Activated naive CD4-positive, alpha-beta T cell treated with anti-CD3 and anti-CD28 coated beads for 36 hours (primary cell): ENCODE results near the gene ZER1. TPM values are rescaled to one million over a fixed set of nuclear protein-coding genes. Genes with fewer than 3 reads are reported as not detected.

ENCODE experiments used
- CTCF ChIA-PET: fragments of 350-600 bp; sonication (Branson Sonifier 250); formaldehyde crosslinking; loops from one replicate; lab custom pipeline; 2021; ENCODE audit warnings: antibody characterized with exemption; lab: Charles Lee
- DNase-seq: peaks from one replicate; pipeline ENCODE4 v3.0.0-alpha.2; 2020
- H3K27ac Mint-ChIP-seq: one replicate; pipeline ENCODE4 v1.8.0; 2021; ENCODE audit warnings: mild to moderate bottlenecking, mixed read lengths
- H3K27me3 Mint-ChIP-seq: one replicate; pipeline ENCODE4 v1.8.0; 2021; ENCODE audit warnings: low read depth, mixed read lengths
- H3K36me3 Mint-ChIP-seq: one replicate; pipeline ENCODE4 v1.8.0; 2021; ENCODE audit warnings: low read depth, mixed read lengths
- H3K4me1 Mint-ChIP-seq: one replicate; pipeline ENCODE4 v1.8.0; 2021; ENCODE audit warnings: low read depth, mixed read lengths
- H3K4me3 Mint-ChIP-seq: one replicate; pipeline ENCODE4 v1.8.0; 2021; ENCODE audit warnings: mild to moderate bottlenecking, moderate library complexity, mixed read lengths
- H3K9me3 Mint-ChIP-seq: one replicate; pipeline ENCODE4 v1.8.0; 2021; ENCODE audit warnings: mixed read lengths
- intact Hi-C: fragments of 100-400 bp; cut with micrococcal nuclease; formaldehyde crosslinking; loops from one replicate; pipeline ENCODE4 v1.15.1; 2023
- total RNA-seq, 2 experiments: library from RNA; stranded (reverse); gene quantifications; one replicate each; pipeline ENCODE4 v1.2.3, GENCODE V29; 2021

The ZER1 gene
- total RNA-seq, 2 experiments from 2014 or later = 9.9 to 11.0 TPM

DNA sequence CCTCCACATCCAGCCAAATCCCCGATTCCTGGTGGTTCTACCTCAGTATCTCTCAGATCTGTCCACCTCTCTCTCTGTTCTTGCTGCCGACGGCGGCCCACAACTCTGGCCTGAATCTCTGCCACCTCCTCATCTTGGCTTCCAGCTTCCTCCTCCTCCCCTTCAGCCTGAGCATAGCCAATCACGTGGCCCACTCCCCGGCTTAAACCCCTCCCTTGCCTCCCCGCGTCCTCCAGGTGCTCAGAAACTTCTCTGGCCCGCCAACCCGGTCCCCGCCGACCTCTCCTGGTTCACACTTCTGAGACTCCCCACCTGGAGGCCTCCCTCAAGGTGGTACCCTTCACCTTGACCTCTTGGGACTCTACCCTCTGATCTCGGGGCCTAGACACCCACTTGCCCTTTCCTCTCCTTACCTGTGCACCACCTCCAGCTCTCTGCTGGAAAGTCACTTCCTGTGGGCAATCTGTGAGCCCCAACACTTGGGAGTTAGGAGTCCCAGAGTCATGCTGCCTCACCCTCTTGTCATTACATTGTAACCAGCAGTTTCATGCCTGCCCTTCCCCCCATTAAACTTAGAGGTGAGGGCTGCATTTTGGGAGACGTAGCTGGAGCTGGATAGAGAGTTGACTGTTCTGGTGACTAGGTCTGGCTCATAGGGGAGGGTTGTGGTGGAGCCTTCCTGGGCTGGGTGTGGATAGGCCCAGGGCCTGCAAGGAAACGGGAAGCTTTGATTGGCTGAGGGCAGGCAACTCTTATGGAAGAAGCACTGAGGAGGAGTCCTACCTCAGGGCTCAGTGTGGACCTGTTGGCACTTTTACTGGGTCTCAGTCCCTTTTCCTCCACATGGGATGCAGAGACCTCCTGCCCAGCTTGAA, 87.2 kb downstream of the ZER1 start:
- CTCF ChIA-PET = interaction anchor here (1.0 to 1.2 kb wide), 4 partner anchors 9 to 245 kb away, joined by 3 to 6 read pairs (median 5); partner anchors contain the start of gene PKN3
- Mint-ChIP-seq H3K27me3 (no peaks in the 10 kb centered on the region), H3K36me3 (peaks cover 6% of the 10 kb centered on the region), H3K4me1 (peaks cover 48% of the 10 kb centered on the region), H3K9me3 (no peaks in the 10 kb centered on the region), H3K4me3 (peak overlapping the region; percentile 97), H3K27ac (peak overlapping the region; percentile 96)
- DNase-seq = peak; percentile 88
- intact Hi-C loops = loop anchor here (1.0 to 5.0 kb wide), 4 partner anchors 28 to 343 kb away; partner anchors contain the start of genes DYNC2I2, ODF2, SH3GLB2 and ZDHHC12

GRCh38 chr9:128684065-128684324, 87.7 kb downstream of the ZER1 start:
- Mint-ChIP-seq H3K36me3 (peaks cover 6% of the 10 kb centered on the region), H3K4me3 (peak overlapping the region; percentile 97), H3K4me1 (peaks cover 50% of the 10 kb centered on the region), H3K27ac (peak overlapping the region; percentile 96), H3K9me3 (no peaks in the 10 kb centered on the region), H3K27me3 (no peaks in the 10 kb centered on the region)
- CTCF ChIA-PET = interaction anchor here (1.0 to 1.2 kb wide), 4 partner anchors 8 to 245 kb away, joined by 3 to 6 read pairs (median 5); partner anchors contain the start of gene PKN3
- intact Hi-C loops = loop anchor here (1.0 to 2.0 kb wide), 3 partner anchors 28 to 227 kb away; partner anchors contain the start of genes DYNC2I2, ODF2 and ZDHHC12
- no peak for DNase-seq

DNA sequence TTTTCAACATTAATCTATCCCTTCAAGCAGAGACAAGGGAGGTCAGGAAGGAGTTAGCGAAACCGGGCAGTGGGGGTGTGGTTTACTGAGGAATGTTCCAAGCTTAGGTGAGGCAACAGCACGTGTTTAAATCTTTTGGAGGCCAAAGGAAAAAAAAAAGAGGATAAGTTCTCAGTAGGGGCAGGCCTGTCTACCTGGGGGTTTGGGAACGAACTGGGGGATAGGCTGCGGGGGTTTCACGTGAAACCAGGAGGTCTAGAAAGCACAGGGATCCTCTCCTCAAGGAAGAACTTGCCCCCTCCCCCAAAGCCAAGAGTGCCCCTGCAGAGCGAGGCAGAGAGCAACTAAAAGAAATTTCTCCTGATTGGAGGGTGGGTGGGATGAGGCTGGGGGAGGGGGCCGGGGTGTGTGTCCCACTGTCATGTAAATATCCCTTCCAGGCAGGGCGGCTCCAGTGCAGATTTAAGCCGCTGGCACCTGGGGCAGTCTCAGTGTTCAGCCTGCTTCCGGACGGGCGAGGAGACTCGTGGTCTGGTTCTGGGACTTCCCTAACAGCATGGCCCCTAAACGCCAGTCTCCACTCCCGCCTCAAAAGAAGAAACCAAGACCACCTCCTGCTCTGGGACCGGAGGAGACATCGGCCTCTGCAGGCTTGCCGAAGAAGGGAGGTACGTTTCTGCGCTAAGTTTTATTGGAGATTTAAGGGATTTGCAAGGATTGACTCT, 88.2 kb downstream of the ZER1 start:
- peaks cover 50% of the 10 kb centered on the region for H3K4me1 Mint-ChIP-seq
- H3K27ac Mint-ChIP-seq = peak overlapping the region; percentile 96
- peak; percentile 53 for DNase-seq
- peak overlapping the region; percentile 97 for H3K4me3 Mint-ChIP-seq
- intact Hi-C loops = loop anchor here (1.0 to 2.0 kb wide), 3 partner anchors 27 to 227 kb away; partner anchors contain the start of genes DYNC2I2, ODF2 and ZDHHC12
- CTCF ChIA-PET = interaction anchor here (0.6 to 1.2 kb wide), 4 partner anchors 18 to 244 kb away, joined by 3 to 6 read pairs (median 4); partner anchors contain the start of gene PKN3
- H3K27me3 Mint-ChIP-seq = no peaks in the 10 kb centered on the region
- H3K9me3 Mint-ChIP-seq = no peaks in the 10 kb centered on the region
- peaks cover 6% of the 10 kb centered on the region for H3K36me3 Mint-ChIP-seq

Other genes with a start within 250 kb of the ZER1 start
- gene SPTAN1, start 219.3 kb downstream of the ZER1 start, total RNA-seq = 100 to 1,000 TPM; 162 to 183 TPM
- gene DYNC2I2, start 115.1 kb downstream of the ZER1 start, total RNA-seq = 10 to 100 TPM; 32.4 to 32.8 TPM
- gene SET, start 82.7 kb downstream of the ZER1 start, total RNA-seq = 100 to 1,000 TPM; 669 to 771 TPM
- gene PKN3, start 69.4 kb downstream of the ZER1 start, total RNA-seq = 1 to 10 TPM; 6.3 to 7.3 TPM
- gene ZDHHC12, start 47.8 kb downstream of the ZER1 start, total RNA-seq = 10 to 100 TPM; 50.9 to 53.1 TPM
- 1 to 10 TPM; 8.3 to 9.0 TPM for gene TBC1D13, start 15.3 kb upstream of the ZER1 start, total RNA-seq
- gene ENDOG, start 46.6 kb upstream of the ZER1 start, total RNA-seq = 10 to 100 TPM in 1 of 2 experiments, 1 to 10 TPM in 1; 9.9 to 10.3 TPM
- 10 to 100 TPM; 72.9 to 82.3 TPM for gene SPOUT1, start 57.9 kb upstream of the ZER1 start, total RNA-seq
- gene KYAT1, start 110.0 kb upstream of the ZER1 start, total RNA-seq = 10 to 100 TPM; 29.6 to 33.6 TPM
- gene LRRC8A, start 110.2 kb upstream of the ZER1 start, total RNA-seq = 10 to 100 TPM; 13.1 to 13.2 TPM
- under 1 TPM; 0.44 to 0.50 TPM for gene PHYHD1, start 149.1 kb upstream of the ZER1 start, total RNA-seq
- 1 to 10 TPM; 2.5 to 2.7 TPM for gene DOLK, start 175.7 kb upstream of the ZER1 start, total RNA-seq
- gene NUP188, start 175.8 kb upstream of the ZER1 start, total RNA-seq = 100 to 1,000 TPM; 101 to 112 TPM